Prostate gland (tissue), 2 donors: ENCODE results near the gene AOPEP.

Experiments
- POLR2A ChIP-seq: fragments of 450-650 bp; IDR thresholded peaks from one replicate; pipeline ENCODE4 v1.6.1; 2016; ENCODE audit warnings: antibody characterized with exemption, mild to moderate bottlenecking
- POLR2AphosphoS5 ChIP-seq: sonication (generic); formaldehyde crosslinking; IDR thresholded peaks from one replicate; pipeline ENCODE4 v1.6.1; 2017; ENCODE audit warnings: antibody characterized with exemption
- TF ChIP-seq, protein P1 (sequence below), 4 experiments: fragments of 200-600 bp in 2 of 4; fragments of 450-650 bp in 2 of 4; sonication (generic) in 2 of 4; IDR thresholded peaks; 1 replicate in 3 of 4; 2 replicates in 1 of 4; pipeline ENCODE4 v1.5.1; 2016 to 2019; ENCODE audit warnings: antibody characterized with exemption in 4 of 4, mild to moderate bottlenecking in 2 of 4, moderate library complexity in 2 of 4

GRCh38 chr9:95082401-95083084, 356.0 kb downstream of the AOPEP start:
- TF ChIP-seq, protein P1, sequence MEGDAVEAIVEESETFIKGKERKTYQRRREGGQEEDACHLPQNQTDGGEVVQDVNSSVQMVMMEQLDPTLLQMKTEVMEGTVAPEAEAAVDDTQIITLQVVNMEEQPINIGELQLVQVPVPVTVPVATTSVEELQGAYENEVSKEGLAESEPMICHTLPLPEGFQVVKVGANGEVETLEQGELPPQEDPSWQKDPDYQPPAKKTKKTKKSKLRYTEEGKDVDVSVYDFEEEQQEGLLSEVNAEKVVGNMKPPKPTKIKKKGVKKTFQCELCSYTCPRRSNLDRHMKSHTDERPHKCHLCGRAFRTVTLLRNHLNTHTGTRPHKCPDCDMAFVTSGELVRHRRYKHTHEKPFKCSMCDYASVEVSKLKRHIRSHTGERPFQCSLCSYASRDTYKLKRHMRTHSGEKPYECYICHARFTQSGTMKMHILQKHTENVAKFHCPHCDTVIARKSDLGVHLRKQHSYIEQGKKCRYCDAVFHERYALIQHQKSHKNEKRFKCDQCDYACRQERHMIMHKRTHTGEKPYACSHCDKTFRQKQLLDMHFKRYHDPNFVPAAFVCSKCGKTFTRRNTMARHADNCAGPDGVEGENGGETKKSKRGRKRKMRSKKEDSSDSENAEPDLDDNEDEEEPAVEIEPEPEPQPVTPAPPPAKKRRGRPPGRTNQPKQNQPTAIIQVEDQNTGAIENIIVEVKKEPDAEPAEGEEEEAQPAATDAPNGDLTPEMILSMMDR (IDR thresholded peaks at IDR 0.05), result no peak
- no peak for TF ChIP-seq POLR2A
- no peak for TF ChIP-seq POLR2AphosphoS5
